ENCODE results near the gene NAGS.

Gene NAGS

GRCh38 chr17:43961954-43962353, 42.5 kb upstream of the NAGS start:
- ATAC-seq (ENCODE audit: insufficient read depth, low read depth), result no peak
- Histone ChIP-seq H3K4me3 (ENCODE audit: low read depth in 1 of 2, low read length in 2 of 2) (no peak overlapping the region), H3K27me3 (ENCODE audit: insufficient read depth, low read length, poor library complexity) (peaks cover 13% of the 10 kb centered on the region), H3K79me2 (ENCODE audit: insufficient read depth, low read length) (no peaks in the 10 kb centered on the region), H4K20me1 (ENCODE audit: insufficient read depth, low read length) (no peaks in the 10 kb centered on the region), H3K4me2 (ENCODE audit: insufficient read depth, low read length) (no peak overlapping the region), H2AFZ (ENCODE audit: low read depth, low read length) (no peak overlapping the region), H3K9me3 (ENCODE audit: insufficient read depth, low read length, severe bottlenecking) (no peaks in the 10 kb centered on the region), H3K36me3 (ENCODE audit: insufficient read depth, low read length) (no peaks in the 10 kb centered on the region), H3K9ac (ENCODE audit: low read depth, low read length) (no peak overlapping the region), H3K27ac (ENCODE audit: low read length) (no peak overlapping the region), H3K4me1 (ENCODE audit: insufficient read depth, low read length) (no peaks in the 10 kb centered on the region)
- DNase-seq, result no peak
- no peak for TF ChIP-seq CTCF (IDR thresholded peaks at IDR 0.05; ENCODE audit: borderline replicate concordance, extremely low read depth, low read length, poor library complexity, severe bottlenecking)
- TF ChIP-seq EZH2 (IDR thresholded peaks at IDR 0.05; ENCODE audit: borderline replicate concordance, low read depth, low read length, severe bottlenecking), result no peak

GRCh38 chr17:43962479-43962878, 41.9 kb upstream of the NAGS start:
- H3K4me1 ChIP-seq (ENCODE audit: insufficient read depth, low read length), result no peaks in the 10 kb centered on the region
- H3K4me2 ChIP-seq (ENCODE audit: insufficient read depth, low read length), result no peak overlapping the region
- H3K4me3 ChIP-seq (ENCODE audit: low read depth in 1 of 2, low read length in 2 of 2), result no peak overlapping the region
- no peaks in the 10 kb centered on the region for H3K36me3 ChIP-seq (ENCODE audit: insufficient read depth, low read length)
- H3K9me3 ChIP-seq (ENCODE audit: insufficient read depth, low read length, severe bottlenecking), result no peaks in the 10 kb centered on the region
- no peak overlapping the region for H2AFZ ChIP-seq (ENCODE audit: low read depth, low read length)
- H3K27me3 ChIP-seq (ENCODE audit: insufficient read depth, low read length, poor library complexity), result peaks cover 13% of the 10 kb centered on the region
- DNase-seq, result no peak
- no peaks in the 10 kb centered on the region for H3K79me2 ChIP-seq (ENCODE audit: insufficient read depth, low read length)
- H4K20me1 ChIP-seq (ENCODE audit: insufficient read depth, low read length), result no peaks in the 10 kb centered on the region
- no peak overlapping the region for H3K9ac ChIP-seq (ENCODE audit: low read depth, low read length)
- TF ChIP-seq EZH2 (IDR thresholded peaks at IDR 0.05; ENCODE audit: borderline replicate concordance, low read depth, low read length, severe bottlenecking), result no peak
- TF ChIP-seq CTCF (IDR thresholded peaks at IDR 0.05; ENCODE audit: borderline replicate concordance, extremely low read depth, low read length, poor library complexity, severe bottlenecking), result no peak
- no peak overlapping the region for H3K27ac ChIP-seq (ENCODE audit: low read length)
- ATAC-seq (ENCODE audit: insufficient read depth, low read depth), result no peak

- Histone ChIP-seq H3K4me1 (ENCODE audit: insufficient read depth, low read length) (no peaks in the 10 kb centered on the region), H4K20me1 (ENCODE audit: insufficient read depth, low read length) (no peaks in the 10 kb centered on the region), H2AFZ (ENCODE audit: low read depth, low read length) (no peak overlapping the region), H3K27me3 (ENCODE audit: insufficient read depth, low read length, poor library complexity) (peaks cover 13% of the 10 kb centered on the region), H3K4me2 (ENCODE audit: insufficient read depth, low read length) (no peak overlapping the region), H3K4me3 (ENCODE audit: low read depth in 1 of 2, low read length in 2 of 2) (no peak overlapping the region), H3K27ac (ENCODE audit: low read length) (no peak overlapping the region), H3K9ac (ENCODE audit: low read depth, low read length) (no peak overlapping the region), H3K9me3 (ENCODE audit: insufficient read depth, low read length, severe bottlenecking) (no peaks in the 10 kb centered on the region), H3K36me3 (ENCODE audit: insufficient read depth, low read length) (no peaks in the 10 kb centered on the region), H3K79me2 (ENCODE audit: insufficient read depth, low read length) (no peaks in the 10 kb centered on the region)
- ATAC-seq (ENCODE audit: insufficient read depth, low read depth) (no peak), DNase-seq (no peak)
- no peak for TF ChIP-seq CTCF (IDR thresholded peaks at IDR 0.05; ENCODE audit: borderline replicate concordance, extremely low read depth, low read length, poor library complexity, severe bottlenecking)
- TF ChIP-seq EZH2 (IDR thresholded peaks at IDR 0.05; ENCODE audit: borderline replicate concordance, low read depth, low read length, severe bottlenecking), result no peak
Observed at GRCh38 chr17:43966276-43966675, 38.1 kb upstream of the NAGS start.
